Measurements from ENCODE around the gene RNF187.
"Not testable (repeated sequence)": the region's sequence is repeated elsewhere in the genome, so short reads cannot be mapped to it uniquely, and the experiment has no call there.

The RNF187 gene

DNA sequence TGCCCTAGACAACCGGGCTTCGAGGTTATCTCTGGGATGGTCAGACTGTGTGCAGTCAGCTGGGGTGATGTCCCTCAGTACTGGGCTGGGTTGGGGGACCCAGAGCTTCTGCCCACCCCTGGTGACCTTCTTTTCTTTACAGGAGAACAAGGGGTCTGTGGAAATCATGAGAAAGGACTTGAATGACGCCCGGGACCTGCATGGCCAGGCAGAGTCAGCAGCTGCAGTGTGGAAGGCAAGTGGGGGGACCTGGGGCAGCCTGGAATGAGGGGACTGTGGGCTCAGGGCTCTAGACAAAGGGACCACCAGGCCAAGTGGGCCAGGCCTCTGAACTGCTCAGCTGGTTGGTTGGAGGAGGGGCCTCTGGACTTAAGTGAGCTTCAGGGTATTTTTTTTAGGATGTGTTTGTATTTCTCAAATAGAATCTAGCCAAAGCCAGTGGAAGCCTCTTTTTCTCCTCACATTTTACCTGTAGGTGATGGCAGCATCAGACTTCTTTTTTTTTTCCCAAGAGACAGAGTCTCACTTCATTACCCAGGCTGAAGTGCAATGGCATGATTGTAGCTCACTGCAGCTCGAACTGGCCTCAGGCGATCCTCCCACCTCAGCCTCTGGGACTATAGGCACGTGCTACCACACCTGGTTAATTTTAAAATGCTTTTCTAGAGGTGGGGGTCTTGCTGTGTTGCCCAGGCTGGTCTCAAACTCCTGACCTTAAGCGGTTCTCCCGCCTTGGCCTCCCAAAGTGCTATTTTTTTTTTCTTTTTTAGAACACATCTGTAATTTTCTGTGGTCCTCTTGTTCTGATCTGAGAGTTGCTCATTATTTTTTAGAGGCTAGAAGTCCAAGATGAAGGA, 1.9 kb downstream of the RNF187 start:
- no peak for DNase-seq

DNA sequence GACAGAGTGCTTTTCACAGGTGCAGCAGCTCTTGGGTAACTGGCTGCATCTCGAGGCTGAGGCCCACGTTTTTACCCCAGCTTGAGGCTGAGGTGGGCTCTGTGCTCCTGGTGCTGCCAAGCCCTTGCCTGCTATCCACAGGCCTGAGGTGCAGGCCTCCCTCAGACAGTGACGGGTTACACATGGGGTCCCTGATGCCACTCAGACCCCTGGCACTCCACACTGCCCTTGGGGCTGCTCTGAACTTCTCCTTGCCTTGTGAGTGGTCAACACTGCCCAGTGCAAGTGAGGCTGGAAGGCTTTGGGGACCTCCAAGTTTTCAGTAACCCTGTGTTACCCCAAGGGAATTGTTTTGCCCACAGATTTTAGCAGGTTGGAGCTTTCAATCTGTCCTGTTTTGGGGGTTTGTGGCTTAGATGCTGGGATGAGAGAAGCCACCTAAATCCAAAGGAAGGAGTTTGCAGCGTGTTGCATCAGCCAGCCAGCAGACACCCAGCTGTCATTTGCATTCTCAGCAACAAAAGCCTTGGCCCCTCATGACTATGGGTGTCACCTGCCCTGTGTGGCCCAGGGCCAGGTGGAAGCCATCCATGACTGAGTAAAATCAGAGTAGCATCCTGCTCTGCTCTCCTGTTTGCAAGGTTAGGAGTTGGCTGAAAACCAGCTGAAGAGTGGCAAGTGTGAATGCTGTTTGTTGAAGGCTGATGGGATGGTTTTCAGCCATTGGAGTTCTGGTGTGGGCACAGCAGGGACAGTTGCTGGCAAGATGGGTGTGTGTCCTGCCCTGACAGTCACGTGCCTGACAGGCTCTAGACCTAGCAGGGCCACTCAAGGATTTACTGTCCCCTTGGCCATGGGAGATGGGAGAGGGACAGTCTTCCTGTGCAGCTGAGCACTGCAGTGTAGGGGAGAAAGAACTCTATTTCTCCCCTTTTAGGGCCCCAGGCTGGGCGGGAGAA, 3.2 kb downstream of the RNF187 start:
- DNase-seq, result no peak

DNA sequence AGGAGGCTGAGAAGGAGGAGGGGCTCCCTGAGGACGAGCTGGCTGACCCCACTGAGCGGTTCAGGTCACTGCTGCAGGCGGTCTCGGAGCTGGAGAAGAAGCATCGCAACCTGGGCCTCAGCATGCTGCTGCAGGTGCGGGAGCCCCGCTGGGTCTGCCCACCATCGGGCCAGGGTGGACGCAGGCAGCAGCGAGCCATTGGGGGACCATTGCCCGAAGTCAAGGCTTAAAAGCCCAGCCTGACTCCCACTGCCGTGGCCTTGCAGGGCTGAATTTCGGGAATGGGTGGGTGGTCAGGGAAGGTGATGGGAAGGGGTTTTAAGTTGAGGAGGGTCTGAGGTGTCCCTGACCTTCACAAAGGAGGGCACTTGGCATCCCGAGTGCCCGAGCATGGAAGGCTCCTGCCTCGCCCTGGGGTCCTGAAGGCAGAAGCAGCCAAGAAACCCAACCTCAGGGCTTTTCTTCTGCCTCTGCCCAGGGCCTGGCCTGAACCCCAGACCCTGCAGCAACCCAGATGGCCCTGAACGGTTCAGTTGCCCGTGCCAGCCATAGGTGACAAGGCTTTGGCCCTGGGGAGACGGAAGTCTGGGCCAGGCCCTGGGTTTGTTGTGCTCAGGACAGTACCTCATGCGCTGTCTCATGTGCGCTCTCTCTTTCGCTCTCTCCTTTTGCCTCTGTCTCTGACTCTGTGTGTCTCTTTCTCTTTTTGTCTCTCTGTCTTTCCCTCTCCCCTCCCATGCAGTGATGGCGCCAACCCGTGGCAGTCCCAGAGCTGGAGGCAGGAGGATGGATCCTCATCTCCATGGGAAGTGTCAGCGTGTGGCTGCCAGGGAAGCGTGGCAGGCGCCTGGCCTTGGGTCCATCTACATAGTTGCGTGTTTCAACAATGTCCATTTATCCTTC, 6.2 kb downstream of the RNF187 start:
- DNase-seq, result no peak

DNA sequence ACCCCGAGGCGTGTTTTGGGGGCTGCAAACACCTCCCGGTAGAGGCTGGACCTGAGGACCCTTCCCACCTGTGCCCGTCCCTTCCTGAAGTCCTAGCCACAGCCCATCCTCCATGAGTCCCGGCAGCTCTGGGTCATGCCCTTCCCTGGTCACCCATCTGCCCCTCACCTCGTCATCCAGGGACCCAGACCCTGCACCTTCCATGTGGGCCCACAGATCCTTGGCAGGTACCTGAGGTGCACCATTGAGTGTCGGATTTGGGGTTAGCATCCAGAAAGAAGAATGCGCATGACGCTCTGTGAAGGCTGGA, 6.8 kb downstream of the RNF187 start:
- DNase-seq, result no peak

DNA sequence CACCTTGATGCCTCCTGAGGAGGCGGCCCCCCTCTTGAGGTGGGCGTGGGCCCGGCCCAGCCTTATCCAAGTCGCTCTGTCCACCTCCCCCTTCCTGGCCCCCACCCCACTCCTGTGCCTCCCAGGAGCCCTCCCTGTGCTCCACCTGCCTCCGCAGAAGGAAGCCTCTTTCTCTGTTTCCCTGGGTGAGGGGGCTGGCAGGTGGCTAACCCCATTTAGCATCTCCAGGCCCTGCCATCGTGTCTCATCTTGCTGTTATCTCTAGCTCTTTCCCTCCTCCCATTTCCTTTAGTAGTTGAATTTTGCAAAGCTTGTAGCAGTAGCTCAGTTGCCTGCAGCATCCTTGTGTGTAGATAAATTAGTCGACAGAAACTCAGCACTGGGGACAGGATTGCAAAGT, 7.2 kb downstream of the RNF187 start:
- no peak for DNase-seq

DNA sequence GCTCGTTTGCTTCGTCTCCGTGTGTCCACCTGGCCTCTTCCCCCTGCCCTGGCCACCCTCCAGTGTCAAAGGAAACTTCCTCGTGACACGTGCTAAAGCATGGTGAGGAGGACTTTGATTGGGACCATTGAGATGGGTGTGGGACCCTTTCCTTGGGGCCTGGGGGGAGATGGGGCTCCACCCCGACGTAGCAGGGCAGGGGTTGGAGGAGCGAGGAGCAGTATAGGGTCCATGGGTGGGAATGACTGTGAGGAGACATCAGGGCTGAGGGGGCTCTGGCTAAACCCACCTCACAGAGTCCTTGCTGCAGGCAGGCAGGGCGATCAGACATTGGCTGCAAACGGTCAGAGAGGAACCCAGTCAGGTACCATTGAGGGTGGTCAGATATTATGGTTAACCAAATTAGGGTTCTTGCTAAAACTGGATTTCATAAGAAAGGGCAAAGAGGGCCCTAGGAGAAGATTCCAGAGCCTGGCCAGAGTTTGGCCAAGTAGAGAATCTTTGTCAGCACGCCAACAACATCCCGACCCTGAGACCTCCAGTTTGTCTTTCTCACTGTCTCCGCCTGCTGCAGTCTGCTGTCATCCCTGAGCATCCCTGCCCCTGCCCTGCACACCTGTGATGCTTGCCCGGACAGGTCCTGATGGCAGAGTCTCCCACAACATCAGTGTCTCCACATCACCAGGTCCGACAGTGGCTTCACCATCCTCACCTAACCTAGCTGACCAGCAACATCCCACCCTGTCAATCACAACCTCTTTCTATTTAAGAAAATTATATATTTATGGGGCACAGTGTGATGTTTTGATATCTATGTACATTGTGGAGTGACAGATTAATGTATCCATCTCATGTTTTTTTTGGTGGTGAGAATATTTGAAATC, 8.0 kb downstream of the RNF187 start:
- DNase-seq, result no peak

DNA sequence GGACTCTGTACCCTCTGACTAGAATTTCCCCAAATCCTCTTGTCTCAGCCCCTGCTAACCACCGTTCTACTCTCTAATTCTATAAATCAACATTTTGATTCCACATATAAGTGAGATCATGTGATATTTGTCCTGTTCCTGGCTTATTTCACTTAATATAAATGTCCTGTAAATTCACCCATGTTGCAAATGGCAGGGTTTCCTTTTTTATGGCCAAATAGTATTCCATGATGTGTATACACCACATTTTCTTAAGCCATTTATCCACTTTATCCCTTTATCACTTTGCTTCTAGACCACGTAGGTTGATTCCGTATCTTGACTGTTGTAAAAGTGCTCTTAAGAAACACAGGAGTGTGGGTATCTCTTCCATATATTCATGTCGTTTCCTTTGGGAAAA, 8.9 kb downstream of the RNF187 start:
- no peak for DNase-seq

DNA sequence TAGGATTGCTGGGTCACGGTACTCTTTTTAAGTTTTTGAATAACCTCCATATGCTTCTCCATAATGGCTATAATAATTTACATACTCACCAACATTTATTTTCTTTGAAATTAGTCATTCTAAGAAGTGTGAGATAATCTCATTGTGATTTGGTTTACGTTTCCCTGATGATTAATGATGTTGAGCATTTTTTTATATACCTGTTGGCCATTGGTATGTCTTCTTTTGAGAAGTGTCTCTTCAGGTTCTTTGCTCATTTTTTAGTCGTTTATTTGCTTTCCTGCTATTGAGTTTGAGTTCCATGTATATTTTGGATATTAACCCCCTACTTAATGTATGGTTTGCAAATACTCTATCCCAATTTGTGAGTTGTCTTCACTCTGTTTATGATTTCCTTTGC, 9.3 kb downstream of the RNF187 start:
- DNase-seq, result no peak

DNA sequence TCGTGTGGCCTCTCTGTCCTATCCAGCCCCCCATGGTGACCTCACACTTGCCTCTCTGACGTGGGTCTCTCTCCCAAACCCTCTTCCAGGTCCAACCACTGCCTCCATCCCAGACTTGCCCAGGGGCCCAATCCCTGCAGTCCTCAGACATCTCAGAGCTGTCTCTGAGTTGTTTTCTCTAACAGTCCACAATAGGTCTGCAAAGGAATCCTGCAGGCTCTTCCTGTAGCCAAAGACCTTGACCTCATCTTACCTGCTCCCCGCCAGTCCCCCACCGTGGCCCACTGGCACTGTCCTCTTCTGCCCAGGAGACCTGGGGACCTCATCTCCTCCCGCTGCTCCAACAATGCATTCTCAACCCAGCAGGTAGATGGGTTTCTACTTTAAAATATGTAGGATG, 10.0 kb downstream of the RNF187 start:
- no peak for DNase-seq

DNA sequence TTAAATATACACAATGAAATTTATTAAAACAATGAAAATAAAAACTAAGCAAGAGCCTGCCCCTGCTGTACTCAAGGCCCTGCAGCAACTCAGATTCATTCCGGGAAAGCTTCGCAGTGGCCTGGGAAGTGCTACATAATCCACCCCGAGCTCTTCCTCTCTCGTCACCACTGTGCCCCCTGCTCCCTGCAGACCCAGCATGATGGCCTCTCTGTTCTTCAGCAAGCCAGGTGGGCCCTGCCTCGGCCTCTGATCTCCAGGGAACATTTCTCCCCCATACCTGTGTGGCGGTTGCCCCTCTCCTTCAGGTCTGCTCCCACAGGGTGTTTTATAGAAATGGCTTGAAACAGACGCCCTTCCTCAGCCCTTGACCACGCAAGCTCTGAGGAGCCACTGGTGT, 10.6 kb downstream of the RNF187 start:
- no peak for DNase-seq

DNA sequence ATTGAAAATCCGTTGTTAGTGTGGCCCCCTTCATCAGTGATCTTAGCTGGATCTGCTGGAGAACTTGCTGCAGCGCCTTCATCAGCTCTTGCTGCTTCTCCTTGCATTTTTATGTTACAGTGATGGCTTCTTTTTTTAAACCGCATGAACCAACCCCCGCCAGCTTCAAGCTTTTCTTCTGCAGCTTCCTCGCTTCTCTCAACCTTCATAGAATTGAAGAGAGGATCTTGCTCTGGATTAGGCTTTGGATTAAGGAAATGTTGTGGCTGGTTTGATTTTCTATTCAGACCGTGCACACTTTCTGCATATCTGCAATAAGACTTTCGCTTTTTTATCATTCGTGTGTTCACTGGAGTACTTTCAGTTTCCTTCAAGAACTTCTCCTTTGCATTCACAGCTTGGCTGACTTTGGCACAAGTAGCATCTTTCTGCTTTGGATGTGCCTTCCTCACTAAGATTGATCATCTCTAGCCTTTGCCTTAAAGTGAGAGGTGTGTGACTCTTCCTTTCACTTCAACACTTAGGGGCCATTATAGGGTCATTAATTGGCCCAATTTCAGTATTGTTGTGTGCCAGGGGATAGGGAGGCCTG, 13.1 kb downstream of the RNF187 start:
- no peak for DNase-seq

DNA sequence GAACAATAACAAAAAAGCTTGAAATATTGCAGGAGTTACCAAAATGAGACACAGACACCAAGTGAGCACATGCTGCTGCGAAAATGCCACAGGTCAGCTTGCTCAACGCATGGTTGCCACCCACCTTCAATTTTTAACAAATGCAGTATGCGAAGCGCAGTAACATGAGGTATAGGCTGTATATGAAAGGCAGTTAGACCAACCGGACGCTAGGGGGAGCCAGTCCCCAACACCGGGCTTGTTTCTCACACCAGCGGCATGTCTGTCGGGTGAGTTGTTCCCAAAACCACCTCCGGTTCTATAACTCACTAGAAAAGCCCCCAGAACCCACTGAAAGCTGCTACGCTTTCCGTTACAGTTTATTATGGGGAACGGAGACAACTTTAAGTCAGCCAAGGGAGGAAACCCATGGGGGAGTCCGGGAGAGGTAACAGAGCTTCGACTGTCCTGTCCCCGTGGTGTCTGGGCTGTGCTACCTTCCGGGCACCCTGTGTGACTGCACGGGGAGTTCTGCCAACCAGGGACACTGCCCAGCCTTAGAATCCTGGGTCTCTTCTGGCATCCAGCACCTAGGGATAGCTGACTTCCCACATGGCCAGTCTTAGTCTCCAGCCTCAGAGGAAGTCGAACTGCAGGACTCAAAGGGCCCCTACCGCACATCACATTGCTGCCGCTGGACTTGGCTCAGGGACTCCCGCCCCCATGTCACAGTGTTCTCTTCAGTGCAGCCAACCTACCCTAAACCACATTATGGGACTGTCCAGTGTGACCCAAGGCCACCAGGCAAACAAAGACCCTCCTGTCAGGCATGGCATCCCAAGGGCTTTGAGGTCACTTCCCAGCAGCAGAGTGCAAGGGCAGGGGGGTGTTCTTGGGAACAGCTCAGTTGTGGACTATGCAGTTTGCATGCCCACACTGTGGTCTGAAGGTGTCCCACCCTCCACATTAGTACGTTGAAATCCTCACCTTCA, 14.0 kb downstream of the RNF187 start:
- peak; percentile 17 for DNase-seq

DNA sequence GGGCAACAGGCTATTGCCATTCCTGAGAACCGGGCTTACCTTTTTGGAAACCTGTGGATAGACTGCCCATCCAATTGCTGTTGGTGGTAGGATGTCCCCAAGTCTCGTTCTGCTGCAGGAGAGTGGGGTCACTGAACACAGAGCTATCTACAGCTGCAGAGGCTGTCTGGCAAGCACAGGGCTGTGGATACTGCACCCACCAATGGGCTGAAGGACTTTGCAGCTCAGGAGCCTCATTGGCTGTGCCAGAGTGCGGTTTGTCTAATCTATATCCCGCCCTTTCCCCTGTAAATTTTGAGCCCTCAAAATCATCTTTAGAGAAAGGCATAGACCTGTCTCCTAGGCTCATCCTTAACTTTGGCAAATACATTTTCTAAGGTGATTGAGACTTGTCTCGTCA, 15.3 kb downstream of the RNF187 start:
- DNase-seq, result no peak

DNA sequence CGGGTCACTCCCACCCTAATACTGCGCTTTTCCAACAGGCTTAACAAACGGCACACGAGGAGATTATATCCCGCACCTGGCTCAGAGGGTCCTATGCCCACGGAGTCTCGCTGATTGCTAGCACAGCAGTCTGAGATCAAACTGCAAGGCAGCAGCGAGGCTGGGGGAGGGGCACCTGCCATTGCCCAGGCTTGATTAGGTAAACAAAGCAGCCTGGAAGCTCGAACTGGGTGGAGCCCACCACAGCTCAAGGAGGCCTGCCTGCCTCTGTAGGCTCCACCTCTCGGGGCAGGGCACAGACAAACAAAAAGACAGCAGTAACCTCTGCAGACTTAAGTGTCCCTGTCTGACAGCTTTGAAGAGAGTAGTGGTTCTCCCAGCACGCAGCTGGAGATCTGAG, 18.8 kb downstream of the RNF187 start:
- DNase-seq, result not testable (repeated sequence)

DNA sequence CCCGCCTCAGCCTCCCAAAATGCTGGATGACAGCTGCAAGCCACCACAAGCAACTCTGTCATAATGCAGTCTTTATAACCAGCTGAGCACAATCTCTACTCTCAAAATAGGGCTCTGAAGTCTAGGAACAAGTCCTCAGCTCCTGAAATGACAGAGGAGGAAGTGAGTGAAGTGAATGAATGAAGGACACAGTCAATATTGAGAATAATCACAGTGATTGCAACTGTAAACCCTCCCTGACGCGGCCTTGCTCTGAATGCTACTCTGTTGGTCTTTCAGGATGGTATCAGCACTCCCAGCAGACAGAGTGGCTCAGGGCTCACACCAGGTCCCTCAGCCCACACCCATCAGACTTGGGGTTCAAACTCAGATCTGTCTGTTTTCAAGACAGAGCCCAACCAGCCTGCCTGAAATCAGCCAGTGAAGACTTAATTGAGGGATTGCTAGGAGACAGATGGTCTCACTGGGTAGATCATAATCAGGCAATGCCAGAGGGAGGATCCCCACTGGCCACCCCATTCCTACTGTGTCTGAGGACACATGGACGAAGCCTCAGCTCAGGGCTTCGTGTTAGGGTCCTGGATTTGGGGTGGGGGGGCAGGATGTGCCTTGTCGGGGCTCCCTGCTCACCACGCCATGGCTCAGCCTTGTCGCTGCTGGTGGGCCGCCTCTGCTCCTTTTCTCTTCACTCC, 20.9 kb downstream of the RNF187 start:
- no peak for DNase-seq

DNA sequence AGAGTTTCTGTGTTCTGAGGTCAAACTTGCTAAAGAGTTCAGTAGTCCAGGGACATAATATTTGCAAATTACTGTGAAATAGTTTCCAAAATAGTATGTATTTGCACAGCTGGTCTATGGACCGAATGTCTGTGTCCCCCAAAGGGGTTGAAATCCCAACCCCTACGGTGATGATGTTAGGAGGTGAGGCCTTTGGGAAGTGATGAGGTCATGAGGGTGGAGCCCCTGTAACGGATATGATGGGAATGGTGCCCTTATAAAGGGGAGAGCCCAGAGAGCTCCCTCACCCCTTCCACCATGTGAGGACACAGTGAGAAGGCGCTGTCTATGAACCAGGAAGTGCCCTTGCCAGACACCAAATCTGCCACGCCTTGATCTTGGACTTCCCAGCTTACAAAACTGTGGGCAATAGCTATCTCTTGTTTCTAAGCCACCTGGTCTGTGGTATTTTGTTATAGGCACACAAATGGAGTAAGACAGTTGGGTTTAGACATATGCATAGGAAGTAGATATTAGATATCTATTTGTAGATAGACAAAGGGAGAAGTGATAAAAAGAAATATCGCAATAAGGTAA, 21.7 kb downstream of the RNF187 start:
- no peak for DNase-seq

DNA sequence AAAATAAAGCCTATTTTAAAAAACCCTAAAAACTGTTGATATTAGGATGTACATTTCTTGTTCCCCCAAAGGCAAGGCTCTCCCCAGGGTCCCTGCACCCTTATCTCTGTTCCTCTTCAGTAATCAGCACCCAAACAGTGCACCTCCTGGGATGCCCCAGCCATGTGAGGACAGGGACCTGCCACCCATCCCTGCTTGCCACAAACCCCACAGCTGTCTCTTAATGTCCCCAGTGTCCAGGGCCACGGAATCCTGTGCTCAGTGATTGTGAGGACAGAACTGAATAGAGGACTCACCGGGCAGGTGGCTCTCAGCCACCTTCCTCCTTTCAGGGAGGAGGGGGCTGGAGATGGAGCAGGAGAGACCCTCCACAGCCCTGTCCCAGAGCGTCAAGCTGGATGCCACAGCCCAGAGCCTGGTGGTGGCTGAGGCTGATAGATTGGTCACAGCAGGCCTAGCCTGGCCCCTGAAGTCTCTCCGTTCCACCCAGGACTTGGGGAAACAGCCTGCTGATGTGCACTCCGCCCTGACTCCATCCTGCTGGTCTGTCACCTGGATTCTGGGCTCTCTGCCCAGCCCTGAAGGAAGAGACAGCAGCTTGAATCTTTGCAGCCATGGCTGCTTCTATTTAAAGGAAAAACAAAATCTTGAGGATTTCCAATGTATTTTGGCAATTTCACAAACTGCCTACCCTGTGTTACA, 23.1 kb downstream of the RNF187 start:
- DNase-seq, result no peak

DNA sequence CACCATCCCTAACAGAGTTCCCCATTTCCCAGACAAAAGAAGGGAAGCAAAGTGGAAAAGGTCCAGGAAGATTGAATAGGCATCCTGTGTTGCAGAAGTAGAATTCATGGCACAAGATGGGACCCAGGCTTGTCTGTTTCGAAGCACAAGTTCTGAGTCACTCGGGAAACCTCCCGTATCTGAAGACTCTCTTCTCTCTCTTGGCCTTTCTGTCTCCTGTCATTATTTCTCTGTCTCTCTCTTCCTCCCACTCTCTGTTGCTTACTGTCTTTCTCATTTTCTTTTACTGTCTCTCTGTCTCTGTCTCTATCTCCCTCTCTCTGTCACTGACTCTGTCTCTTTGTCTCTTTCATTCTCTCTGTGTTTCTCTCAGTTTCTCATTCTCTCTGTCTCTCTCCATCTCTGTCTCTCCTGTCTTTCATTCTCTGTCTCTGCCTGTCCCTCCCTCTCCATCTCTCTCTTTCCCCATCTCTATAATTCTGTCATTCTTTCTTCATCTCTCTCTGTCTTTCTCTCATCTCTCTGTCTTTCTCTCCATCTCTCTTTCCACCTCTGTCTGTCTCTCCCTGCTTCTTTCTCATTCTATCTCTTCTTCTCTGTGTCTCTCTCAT, 23.7 kb downstream of the RNF187 start:
- DNase-seq, result no peak

All from NCI-H226 (cell line).